Right renal cortex interstitium (tissue), 3 donors: ENCODE data around the gene TEX52. TPM values are rescaled to one million over a fixed set of nuclear protein-coding genes. Genes with fewer than 3 reads are reported as not detected.

Experiments
- DNase-seq, 3 donors: peaks; one replicate each; pipeline ENCODE4 v3.0.0-alpha.2; 2013; ENCODE audit warnings: low read depth in 3 of 3, low spot score in 2 of 3
- polyA plus RNA-seq, 3 donors: library from polyadenylated mRNA; unstranded; fragments of 120-200 nt; gene quantifications; one replicate each; pipeline ENCODE4 v1.2.1, GENCODE V29; 2013; ENCODE audit not compliant: insufficient read length in 3 of 3

Gene TEX52
- polyA plus RNA-seq = under 1 TPM; 0.35 to 0.44 (median 0.44) TPM

- no peak for DNase-seq
Observed at GRCh38 chr12:2857021-2857431, at the start of gene TEX52. TEX52 (minus strand) TSS chr12:2857039; CDS start chr12:2857026, 13 bp downstream.

DNA sequence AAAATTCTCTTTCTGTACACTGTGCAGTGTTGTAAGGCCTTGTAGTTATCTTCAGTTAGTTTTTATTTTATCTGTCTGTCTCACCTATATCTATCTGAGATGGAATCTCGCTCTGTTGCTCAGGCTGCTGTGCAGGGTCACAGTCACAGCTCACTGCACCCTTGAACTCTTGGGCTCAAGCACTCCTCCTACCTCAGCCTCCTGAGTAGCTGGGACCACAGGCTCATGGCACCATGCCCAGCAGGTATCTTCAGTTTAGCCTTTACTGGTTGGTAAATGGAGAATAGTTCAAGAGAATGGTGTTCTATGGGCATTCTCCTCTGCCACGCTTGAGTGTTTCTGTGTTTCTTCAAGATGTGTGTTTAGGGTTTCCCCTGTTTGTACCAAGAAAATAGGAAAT is 47.4 kb upstream of the TEX52 start:
- DNase-seq = no peak

- no peak for DNase-seq
Observed at GRCh38 chr12:2902272-2902880, 45.5 kb upstream of the TEX52 start.

DNA sequence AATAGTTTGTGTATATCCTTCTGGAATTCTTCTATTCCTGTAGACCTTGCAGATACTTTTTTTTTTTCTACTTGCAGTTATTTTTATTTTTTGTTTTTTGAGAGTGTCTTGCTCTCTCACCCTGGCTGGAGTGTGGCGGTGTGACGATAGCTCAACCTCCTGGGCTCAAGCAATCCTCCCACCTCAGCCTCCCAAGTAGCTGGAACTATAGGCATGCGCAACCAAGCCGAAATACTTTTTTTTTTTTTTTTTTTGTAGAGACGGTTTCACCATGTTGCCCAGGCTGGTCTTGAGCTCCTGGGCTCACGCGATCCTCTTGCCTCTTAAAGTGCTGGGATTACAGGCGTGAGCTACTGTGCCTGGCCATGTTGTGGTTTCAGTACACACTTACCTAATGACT is 43.8 kb upstream of the TEX52 start:
- no peak for DNase-seq

DNA sequence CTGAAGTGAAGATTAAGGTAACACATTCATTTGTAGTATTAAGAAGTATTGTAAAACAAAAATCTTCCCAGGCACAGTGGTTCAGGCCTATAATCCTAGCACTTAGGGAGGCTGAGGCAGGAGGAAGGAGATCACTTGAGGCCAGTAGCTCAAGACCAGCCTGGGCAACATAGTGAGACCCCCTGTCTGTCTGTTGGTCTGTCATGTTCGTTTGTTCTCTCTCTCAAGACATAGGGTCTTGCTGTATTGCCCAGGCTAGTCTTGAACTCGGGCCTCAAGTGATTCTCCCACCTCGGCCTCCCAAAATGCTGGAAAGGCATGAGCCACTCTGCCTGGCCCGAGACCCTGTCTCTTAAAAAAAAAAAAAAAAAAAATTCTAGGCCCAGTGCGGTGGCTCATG is 40.6 kb upstream of the TEX52 start:
- no peak for DNase-seq

- no peak for DNase-seq
Observed at GRCh38 chr12:2895511-2895910, 38.7 kb upstream of the TEX52 start.

GRCh38 chr12:2895051-2895451 is 38.2 kb upstream of the TEX52 start:
- no peak for DNase-seq

DNA sequence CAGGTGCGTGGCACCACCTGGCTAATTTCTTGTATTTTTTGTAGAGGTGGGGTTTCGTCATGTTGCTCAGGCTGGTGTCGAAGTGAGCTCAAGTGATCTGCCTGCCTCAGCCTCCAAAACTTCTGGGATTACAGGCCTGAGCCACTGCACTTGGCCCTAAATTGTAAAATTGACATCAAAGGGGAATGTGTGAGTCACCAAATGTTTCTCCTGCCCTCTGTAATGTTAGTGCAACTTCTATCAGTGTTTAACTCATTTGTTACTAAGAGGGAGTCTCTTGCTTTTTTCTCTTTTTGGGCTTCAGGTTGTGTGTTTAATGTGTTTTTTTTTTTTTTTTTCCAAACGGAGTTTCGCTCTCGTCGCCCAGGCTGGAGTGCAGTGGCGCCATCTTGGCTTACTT is 36.2 kb upstream of the TEX52 start:
- DNase-seq = no peak

DNA sequence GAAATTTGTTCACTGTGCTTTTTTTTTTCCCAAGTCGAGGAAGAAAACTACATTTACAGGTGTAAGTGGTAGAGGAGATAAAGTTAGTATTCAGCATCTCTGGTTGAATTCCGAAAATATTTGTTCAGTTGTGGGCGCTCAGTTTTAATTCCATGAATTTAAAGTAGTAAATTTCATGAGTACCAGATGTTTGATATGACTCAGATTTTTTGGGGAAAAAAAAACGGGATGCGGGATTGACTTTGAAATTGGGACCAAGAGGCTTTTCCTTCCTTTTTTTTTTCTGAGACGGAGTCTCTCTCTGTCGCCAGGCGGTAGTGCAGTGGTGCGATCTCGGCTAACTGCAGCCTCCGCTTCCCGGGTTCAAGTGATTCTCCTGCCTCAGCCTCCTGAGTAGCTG is 35.4 kb upstream of the TEX52 start:
- DNase-seq = no peak

DNA sequence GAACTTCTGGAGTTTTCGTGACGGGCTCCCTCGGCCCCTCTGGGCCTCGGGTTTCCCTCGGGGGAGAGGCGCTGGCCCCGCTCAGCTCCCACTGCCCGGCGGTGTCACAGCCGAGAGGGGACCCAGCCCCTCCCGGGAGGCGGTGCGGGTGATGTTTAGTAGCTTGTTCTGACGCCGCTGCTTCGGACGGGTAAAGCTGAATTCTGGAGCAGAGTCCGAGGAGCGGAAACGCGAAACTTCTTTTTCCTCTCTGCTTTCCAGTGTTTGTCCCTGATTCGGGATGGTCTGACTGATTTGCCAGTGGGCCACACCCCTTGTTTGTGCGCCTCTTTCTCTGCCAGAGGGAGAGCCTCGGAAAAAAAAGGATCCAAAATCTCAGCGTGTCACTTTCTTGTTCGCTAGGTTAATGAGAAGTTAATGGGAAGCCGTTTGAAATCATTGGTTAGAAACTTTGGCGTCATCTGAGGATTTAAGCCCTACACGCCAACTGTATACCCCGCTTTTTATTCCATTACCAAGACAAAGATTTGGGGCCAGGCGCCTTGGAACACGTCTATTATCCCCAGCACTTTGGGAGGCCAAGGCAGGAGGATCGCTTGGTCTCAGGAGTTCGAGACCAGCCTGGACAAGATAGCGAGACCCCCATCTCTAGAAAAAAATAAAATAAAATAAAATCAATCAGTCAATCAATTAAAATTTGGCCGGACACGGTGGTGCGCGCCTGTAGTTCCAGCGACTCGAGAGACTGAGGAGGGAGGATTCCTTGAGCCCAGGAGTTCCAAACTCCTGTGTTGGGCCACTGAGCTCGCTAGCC is 34.6 kb upstream of the TEX52 start:
- peak in 1 of 3 donors; percentile 57 for DNase-seq

DNA sequence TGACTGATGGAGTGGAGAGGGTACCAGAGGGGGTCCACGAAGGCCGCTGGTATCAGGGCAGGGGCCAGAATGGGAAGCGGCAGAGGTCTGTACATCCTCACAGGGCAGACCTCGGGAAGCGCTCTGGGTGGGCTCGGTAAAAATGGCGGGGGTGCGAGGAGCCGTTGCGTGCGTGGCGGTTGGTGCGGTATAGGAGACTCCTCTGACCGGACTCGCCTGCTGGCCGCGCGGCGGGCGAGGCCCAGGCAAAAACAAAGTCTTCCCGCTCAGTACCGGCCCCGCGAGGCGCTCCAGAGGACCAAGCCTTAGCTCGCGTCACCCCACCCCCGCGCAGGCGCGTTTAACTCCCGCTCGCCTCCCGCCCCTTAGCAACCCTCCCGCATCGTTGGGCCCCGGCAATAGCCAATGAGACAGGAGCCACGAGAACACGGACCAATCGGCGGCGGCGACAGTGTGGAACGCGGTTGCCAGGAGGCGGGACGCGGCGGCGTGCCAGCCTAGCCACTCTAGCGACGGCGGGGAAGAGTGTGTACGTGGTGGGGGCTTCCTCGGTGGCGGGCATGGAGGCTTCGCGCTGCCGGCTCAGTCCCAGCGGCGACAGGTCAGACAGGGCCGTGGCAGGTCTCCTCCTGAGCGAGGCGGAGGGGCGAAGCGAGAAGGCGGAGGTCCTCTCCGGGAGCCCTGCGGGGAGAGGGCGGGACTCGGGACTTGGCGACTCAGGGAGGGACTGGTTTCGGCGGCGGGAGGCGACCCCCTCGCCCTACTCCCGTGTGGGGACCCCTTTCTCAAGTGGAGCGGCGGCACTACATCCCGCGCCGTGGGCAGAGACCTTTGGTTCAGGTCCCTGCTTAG is 33.8 kb upstream of the TEX52 start, which contains the start of gene TULP3:
Gene TULP3 (plus strand): TSS at position 504 of the 852 bp plus-strand sequence. CDS start 57 bp downstream, at position 561.
- DNase-seq = peak; percentile 89 to 96 (median 91)

DNA sequence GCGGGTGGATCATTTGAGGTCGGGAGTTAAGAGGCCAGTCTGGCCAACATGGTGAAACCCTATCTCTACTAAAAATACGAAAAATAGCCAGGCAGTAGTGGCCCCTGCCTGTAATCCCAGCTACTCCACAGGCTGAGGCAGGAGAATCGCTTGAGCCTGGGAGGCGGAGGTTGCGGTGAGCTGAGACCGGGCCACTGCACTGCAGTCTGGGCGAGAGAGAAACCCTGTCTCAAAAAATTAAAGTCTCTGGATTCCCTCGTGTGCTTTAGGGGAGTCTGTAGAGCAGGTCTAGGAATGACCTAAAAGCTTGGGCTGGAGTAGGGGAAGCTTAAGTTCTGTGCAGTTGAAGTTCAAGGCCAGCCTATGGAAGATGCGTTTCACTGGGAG is 33.2 kb upstream of the TEX52 start:
- DNase-seq = no peak

GRCh38 chr12:2886768-2887450 is 30.1 kb upstream of the TEX52 start:
- DNase-seq = no peak

DNA sequence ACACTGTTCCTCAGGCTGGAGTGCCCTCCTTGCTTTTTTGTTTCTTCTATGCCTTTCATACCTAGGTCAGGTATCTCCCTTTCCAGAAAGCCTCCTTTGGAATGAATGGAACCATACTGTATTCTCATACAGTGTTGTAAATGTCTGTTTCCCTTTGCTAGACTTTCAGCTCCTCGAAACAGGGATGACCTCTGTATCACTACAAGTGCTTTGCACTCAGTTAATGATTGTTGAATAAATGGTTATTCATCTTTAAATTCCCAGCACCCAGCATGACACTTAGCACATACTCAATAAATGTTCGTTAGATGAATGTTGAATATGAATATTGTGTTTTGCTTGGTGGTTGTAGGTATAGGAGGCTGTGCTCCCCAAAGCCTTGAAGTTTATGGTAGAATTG is 28.0 kb upstream of the TEX52 start:
- no peak for DNase-seq

DNA sequence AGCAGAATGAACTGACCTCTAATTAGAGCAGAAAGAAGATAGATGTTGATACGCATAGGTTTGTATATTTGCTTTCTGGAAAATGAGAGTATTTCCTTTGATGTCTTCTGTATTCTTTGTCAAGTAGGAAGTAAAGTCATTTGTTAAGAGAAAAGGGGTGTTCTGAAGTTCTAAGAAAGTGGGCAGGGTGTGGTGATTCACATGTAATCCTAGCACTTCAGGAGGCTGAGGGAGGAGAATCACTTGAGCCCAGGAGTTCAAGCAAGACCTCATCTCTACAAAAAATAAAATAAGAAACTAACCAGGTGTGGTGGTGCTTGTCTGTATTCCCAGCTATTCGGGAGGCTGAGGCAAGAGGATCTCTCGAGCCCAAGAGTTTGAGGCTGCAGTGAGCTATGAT is 23.0 kb upstream of the TEX52 start:
- no peak for DNase-seq

GRCh38 chr12:2877953-2878732 is 21.3 kb upstream of the TEX52 start:
- no peak for DNase-seq

- DNase-seq = peak in 2 of 3 donors; percentile 81 to 83
Observed at GRCh38 chr12:2877047-2877952, 20.5 kb upstream of the TEX52 start, which contains the start of the genes FOXM1 and RHNO1. FOXM1 (minus strand) TSS chr12:2877174; CDS start chr12:2874478, 2,696 bp downstream. RHNO1 (plus strand) TSS chr12:2877223; CDS start chr12:2885367, 8,144 bp downstream.

DNA sequence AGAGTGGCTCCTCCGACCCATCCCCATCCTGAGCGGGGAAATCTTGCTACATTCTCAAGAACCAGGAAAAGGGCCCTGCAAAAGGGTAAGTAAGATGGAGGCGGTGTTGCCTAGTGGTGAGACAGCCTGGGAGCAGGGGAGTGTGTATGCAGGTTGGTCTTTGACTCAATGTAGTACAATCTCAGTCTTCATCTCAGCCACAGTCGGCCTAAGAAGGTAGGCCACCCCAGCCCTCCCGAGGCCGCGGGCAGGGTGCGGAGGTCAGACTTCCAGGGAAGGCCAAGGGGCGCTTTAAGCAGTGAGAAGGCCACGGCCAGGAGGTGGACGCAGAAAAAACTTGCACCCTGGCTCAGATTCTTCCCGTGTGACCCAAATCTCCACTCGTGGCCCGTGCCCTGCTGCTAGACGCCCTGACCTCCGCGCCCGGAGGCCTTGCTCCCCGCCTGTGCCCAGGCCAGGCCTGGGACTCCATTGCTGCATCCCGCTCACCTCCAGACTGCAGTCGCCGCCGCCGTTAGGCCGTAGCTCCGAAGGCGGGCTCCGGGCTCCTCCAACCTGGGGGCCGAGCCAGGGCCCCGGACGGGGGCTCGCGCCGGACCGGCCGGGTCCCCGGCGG is 19.7 kb upstream of the TEX52 start:
- no peak for DNase-seq
